GM21381 (cell line): ENCODE measurements around the gene CD226.
"Not testable (repeated sequence)": the region's sequence is repeated elsewhere in the genome, so short reads cannot be mapped to it uniquely, and the experiment has no call there.

ENCODE experiments used
- ATAC-seq: cut with Tn5 transposase; IDR thresholded peaks from one replicate; pipeline ENCODE4 v1.9.1; 2021; ENCODE audit warnings: mild to moderate bottlenecking, moderate library complexity; ENCODE audit not compliant: unreplicated experiment

Gene CD226

GRCh38 chr18:69947361-69948133, at the start of gene CD226:
Gene CD226, minus strand, starts transcription at chr18:69947873. Its CDS starts 467 bp downstream, at chr18:69947406.
- ATAC-seq = peak; percentile 42

- no peak for ATAC-seq
These were observed 49.5 kb upstream of the CD226 start for GRCh38 chr18:69996951-69997798.

- ATAC-seq = no peak
These were observed 48.7 kb upstream of the CD226 start for GRCh38 chr18:69996417-69996816.

GRCh38 chr18:69995774-69996173, 48.1 kb upstream of the CD226 start:
- ATAC-seq = no peak

GRCh38 chr18:69992776-69993175, 45.1 kb upstream of the CD226 start:
- no peak for ATAC-seq

- ATAC-seq = no peak
These were observed 40.2 kb upstream of the CD226 start for GRCh38 chr18:69987870-69988269.

GRCh38 chr18:69985239-69985638, 37.6 kb upstream of the CD226 start:
- ATAC-seq = no peak

- ATAC-seq = no peak
These were observed 34.7 kb upstream of the CD226 start for GRCh38 chr18:69982417-69982816.

- peak; percentile 48 for ATAC-seq
These were observed 34.3 kb upstream of the CD226 start for GRCh38 chr18:69981948-69982347.

- no peak for ATAC-seq
These were observed 33.5 kb upstream of the CD226 start for GRCh38 chr18:69980982-69981804.

- no peak for ATAC-seq
These were observed 32.8 kb upstream of the CD226 start for GRCh38 chr18:69980509-69980908.

GRCh38 chr18:69978732-69979715, 31.4 kb upstream of the CD226 start:
- ATAC-seq = peak; percentile 62

GRCh38 chr18:69975294-69975693, 27.6 kb upstream of the CD226 start:
- ATAC-seq = not testable (repeated sequence)

GRCh38 chr18:69974365-69974764, 26.7 kb upstream of the CD226 start:
- ATAC-seq = no peak

GRCh38 chr18:69969491-69969890, 21.8 kb upstream of the CD226 start:
- ATAC-seq = no peak

GRCh38 chr18:69968039-69968438, 20.4 kb upstream of the CD226 start:
- no peak for ATAC-seq

- no peak for ATAC-seq
These were observed 15.5 kb upstream of the CD226 start for GRCh38 chr18:69963196-69963595.

GRCh38 chr18:69961718-69962117, 14.0 kb upstream of the CD226 start:
- ATAC-seq = no peak

- ATAC-seq = peak; percentile 39
These were observed 10.7 kb upstream of the CD226 start for GRCh38 chr18:69958422-69958821.

GRCh38 chr18:69957747-69958146, 10.1 kb upstream of the CD226 start:
- ATAC-seq = no peak
